Femur (tissue), 1 donor: ENCODE data around the gene GCH1.
"Not testable (repeated sequence)": the region's sequence is repeated elsewhere in the genome, so short reads cannot be mapped to it uniquely, and the experiment has no call there.

ENCODE experiments used
- DNase-seq: peaks from one replicate; pipeline ENCODE4 v3.0.0-alpha.2; 2017

GCH1 gene

GRCh38 chr14:54906075-54906474 is 3.4 kb upstream of the GCH1 start:
- DNase-seq = no peak

- peak; percentile 81 for DNase-seq
Measured at GRCh38 chr14:54902143-54902520, 494 bp downstream of the GCH1 start.

DNA sequence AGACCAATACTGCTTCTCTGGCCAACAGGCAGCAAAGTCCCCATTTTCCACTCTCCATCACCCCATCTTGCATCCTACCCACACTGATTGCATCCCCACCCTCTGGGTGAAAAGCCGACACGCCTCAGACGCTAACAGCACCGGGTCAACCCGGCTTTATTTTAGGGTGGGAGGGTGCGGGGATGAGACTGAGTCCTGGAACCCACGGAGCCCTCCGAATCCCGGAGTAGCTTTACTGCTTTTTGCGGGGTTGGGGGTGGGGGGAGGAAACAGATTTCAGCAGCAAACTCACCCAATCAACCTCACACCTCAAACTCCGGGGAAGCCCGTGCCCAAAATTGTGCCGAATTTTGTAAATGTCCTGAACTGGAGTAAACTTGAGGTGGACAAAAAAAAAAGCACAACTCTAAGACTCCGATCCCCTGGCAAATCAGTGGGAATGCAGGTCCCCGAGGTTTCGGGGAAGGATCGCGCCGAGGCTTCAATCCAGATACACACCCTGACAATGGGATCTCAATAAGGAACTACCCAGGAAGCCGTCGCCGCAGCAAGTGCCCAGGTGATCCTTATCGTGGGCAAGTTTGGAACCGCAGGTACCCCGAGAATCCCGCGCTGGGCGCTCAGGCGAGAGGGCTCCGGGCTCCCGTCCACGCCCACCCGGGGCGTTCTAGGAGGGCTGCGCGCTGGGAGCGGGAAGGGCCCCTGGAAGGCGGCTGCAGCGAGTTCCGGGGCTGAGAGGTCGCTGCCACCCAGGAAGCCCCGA is 1.1 kb downstream of the GCH1 start:
- no peak for DNase-seq

GRCh38 chr14:54899573-54899972 is 3.1 kb downstream of the GCH1 start:
- DNase-seq = no peak

DNA sequence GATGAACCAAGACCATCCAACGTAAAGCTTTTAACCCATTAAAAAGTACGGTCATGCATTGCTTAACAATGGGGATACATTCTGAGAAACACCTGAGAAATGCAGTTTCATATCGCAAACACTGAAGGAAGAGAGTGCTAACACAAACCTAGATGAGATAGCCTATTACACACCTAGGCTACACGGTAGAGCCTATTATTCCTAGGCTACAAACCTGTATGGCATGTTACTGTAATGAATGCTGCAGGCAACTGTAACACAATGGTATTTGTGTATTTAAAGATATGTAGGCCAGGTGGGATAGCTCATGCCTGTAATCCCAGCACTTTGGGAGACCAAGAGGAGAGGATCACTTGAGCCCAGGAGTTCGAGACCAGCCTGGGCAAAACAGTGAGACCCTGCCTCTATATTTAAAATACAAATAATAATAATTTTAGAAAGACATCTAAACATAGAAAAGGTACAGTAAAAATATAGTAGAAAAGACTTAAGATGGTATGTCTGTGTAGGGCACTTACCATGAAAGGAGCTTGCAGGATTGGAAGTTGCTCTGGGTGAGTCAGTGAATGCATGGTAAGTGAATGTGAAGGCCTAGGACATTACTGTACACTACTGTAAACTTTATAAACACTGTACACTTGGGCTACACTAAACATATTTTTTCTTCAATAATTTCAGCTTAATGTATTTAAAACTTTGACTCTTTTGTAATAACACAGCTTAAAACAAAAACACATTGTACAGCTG is 4.6 kb downstream of the GCH1 start:
- DNase-seq = not testable (repeated sequence)

- no peak for DNase-seq
Measured at GRCh38 chr14:54895683-54896082, 6.9 kb downstream of the GCH1 start.

DNA sequence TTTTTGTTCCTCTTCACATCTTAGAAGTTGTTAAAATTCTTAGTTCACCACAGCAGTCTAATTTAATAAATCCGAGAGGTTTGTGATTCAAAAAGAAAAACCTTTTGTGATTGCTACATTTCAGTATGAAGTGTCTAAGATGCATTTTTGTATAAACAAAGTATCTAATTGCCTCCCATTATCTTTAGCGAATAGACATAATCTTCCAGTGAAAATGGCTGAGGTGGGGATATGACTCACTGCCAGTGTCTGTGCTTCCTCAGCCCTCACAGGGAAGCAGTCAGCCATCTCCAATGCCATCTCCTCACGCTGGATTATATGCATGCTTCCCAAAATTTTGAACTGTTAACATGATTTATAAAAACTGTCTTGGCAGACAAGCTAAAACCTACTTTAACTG is 7.6 kb downstream of the GCH1 start:
- no peak for DNase-seq

DNA sequence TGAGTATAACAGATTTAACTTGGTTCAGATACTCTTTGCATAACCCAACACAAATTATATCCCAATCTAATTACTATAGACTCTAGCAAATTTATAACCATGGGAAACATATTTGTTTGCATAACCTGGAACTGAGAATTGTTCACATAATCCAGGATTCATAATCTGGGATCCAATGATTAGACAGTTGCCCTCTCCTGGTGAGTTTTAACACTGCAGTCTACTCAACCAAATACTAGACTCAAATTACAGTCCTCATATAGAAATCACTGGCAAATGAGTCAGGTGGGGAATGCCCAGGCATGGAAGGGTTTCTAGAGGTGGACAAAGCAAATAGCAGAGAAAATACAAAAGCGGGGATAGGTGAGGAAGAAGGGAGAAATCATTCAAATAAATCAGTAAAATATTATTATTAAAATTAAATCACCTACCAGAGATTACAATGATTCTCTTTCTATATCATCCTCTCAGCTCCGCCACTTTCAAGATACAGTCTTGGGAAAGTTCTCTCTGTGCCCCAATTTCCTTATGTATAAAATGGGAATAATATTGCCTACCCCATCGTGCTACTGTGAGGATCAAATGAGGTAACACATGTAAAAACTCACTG is 9.4 kb downstream of the GCH1 start:
- no peak for DNase-seq

- no peak for DNase-seq
Measured at GRCh38 chr14:54891471-54892245, 11.0 kb downstream of the GCH1 start.

DNA sequence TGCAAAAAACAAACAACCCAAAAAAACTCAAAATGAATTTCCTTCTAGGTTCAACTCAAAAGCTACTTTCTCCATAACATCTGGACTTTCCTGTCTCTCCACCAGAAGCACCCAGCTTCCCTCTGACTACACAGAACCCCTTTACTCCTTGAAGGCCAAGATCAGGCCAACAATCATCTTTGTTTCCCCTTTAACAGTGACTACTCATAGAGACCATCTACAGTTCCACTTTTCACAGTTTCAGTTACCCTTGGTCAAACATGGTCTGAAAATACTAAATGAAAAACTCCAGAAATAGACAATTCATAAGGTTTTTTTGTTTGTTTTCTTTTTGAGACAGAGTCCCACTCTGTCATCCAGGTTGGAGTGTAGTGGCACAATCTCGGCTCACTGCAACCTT is 11.8 kb downstream of the GCH1 start:
- DNase-seq = no peak

- DNase-seq = no peak
Measured at GRCh38 chr14:54889919-54890318, 12.7 kb downstream of the GCH1 start.

DNA sequence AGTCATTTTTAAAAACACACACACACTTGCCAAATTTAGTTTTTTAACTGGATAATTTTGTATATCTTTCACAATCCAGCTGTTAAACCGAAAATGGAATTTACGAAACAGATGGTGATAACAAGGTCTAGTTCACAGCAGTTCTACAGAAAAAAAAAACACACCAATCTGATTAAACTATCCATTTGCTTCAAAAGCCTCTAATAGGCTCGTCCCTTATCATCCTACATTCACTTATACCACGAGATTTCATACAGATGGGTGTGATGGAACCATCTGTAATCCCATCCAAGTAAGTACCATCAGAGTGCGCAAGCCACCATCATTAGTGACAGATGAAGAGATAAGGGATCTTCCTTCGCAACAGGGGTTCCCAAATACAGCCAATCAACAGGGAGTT is 20.1 kb downstream of the GCH1 start:
- no peak for DNase-seq

DNA sequence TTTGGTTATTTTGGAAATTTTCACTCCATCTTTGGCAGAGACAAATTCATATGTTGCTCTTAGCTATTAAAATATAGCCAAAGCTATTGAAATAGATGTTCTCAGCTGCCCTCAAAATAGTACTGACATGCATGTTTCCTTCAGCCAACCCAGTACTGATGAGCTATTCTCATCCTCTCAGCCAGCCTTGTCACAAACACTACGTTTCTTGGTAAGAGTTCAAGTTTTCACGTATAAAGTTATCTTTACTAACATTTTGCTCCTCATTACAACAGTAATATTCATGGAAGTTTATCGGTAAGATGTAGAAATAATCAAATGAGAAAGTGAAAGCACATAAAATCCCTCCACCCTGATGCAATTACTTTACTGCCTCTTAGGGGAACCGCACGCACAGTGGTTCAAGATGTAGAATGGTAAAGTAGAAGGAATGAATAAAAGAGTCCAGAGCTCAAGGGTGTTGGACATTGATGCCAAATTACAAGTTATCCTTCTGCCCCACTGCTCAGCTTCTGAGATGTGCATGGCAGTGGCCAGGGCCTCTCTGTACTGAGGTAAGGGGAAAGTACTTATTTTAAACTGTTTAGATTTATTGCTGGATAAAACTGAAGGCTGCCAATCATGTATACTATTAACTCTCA is 20.7 kb downstream of the GCH1 start:
- DNase-seq = peak; percentile 24

DNA sequence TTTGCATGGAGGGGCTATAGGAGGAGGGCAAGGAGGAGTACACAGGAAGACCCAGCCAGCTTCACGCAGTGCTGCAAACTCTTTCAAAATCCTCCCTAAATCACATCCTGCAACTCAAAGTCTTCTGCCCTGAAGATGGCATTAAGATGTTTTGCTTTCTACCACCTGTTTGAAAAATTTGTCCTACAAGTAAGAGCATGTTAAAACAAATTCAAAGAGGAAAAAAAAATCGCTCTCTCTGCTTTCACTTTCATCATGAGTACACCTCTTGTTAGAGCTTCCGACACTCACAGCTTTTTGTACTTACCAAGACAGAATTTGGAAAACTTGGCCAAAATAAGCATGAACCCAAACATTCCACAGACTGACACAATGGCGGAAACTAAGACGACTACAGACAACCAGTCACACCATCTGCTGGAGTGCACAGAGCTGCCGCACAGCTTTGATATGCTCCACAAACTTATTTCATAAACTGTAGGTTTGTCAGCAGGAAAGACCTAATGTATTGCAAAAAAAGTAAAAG is 21.3 kb downstream of the GCH1 start:
- DNase-seq = peak; percentile 36

- DNase-seq = no peak
Measured at GRCh38 chr14:54877703-54878021, 25.0 kb downstream of the GCH1 start.

- no peak for DNase-seq
Measured at GRCh38 chr14:54877015-54877702, 25.5 kb downstream of the GCH1 start.

DNA sequence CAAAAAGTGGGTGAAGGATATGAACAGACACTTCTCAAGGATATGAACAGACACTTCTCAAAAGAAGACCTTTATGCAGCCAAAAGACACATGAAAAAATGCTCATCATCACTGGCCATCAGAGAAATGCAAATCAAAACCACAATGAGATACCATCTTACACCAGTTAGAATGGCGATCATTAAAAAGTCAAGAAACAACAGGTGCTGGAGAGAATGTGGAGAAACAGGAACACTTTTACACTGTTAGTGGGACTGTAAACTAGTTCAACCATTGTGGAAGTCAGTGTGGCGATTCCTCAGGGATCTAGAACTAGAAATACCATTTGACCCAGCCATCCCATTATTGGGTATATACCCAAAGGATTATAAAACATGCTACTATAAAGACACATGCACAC is 27.0 kb downstream of the GCH1 start:
- not testable (repeated sequence) for DNase-seq

- not testable (repeated sequence) for DNase-seq
Measured at GRCh38 chr14:54870154-54871090, 32.2 kb downstream of the GCH1 start.

DNA sequence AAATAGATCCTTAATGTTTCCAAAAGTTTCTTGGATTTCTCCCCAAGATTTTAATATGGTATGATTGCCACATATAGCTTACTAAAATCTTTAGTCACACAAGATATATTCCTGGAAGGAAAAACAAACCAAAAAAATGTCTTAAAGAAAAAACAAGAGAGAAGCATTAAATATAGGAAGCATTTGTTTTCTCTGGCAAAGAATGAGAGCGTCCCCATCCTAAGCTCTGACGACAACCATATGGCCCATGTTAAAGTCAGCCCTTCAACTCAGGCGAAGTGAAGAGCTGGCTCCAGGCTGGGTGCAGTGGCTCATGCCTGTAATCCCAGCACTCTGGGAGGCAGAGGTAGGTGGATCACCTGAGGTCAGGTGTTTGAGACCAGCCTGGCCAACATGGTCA is 35.6 kb downstream of the GCH1 start:
- no peak for DNase-seq

- DNase-seq = no peak
Measured at GRCh38 chr14:54866588-54866987, 36.0 kb downstream of the GCH1 start.

- no peak for DNase-seq
Measured at GRCh38 chr14:54864526-54864925, 38.1 kb downstream of the GCH1 start.
